HEK293 (cell line): ENCODE measurements around the gene TAPBP.

Experiments
- CTCF ChIA-PET: fragments of 350-600 bp; formaldehyde crosslinking; extraction: SDS; loops from one replicate; lab custom pipeline; 2021; ENCODE audit warnings: antibody characterized with exemption; lab: Yijun Ruan, JAX
- POLR2A ChIA-PET: fragments of 300-600 bp; formaldehyde crosslinking; extraction: SDS; loops from one replicate; lab custom pipeline; 2020; ENCODE audit warnings: antibody characterized with exemption, inconsistent platforms; lab: Yijun Ruan, JAX
- H3K27ac ChIP-seq: fragments of 200-500 bp; sonication (Bioruptor generic); 2 replicates; pipeline ENCODE4 v1.5.1; 2014; ENCODE audit warnings: low read depth, low read length, control low read depth, inconsistent platforms; ENCODE audit errors: extremely low read depth
- H3K36me3 ChIP-seq, 2 experiments: fragments of 200-500 bp in 1 of 2; sonication (Bioruptor generic) in 1 of 2; 1 replicate in 1 of 2; 2 replicates in 1 of 2; pipeline ENCODE4 v1.5.1; 2014 to 2017; ENCODE audit warnings: inconsistent platforms in 2 of 2, low read length in 2 of 2; ENCODE audit not compliant: control insufficient read depth in 2 of 2, insufficient read depth in 1 of 2
- H3K4me1 ChIP-seq: fragments of 200-500 bp; sonication (Bioruptor generic); 2 replicates; pipeline ENCODE4 v1.5.1; 2014; ENCODE audit warnings: mild to moderate bottlenecking, low read length, inconsistent platforms; ENCODE audit not compliant: control insufficient read depth, insufficient read depth
- H3K4me3 ChIP-seq: 2 replicates; pipeline ENCODE4 v1.5.1; 2011; ENCODE audit warnings: low read depth, mild to moderate bottlenecking, control low read depth, low read length, moderate library complexity
- H3K9me3 ChIP-seq: fragments of 200-500 bp; sonication (Bioruptor generic); 2 replicates; pipeline ENCODE4 v1.5.1; 2014; ENCODE audit warnings: low read depth, low read length, inconsistent platforms; ENCODE audit not compliant: control insufficient read depth, insufficient read depth
- ATF2 ChIP-seq: fragments of 450-650 bp; formaldehyde crosslinking; IDR thresholded peaks from 2 replicates; pipeline ENCODE4 v1.5.1; 2016; ENCODE audit warnings: missing biosample characterization, missing genetic modification characterization, low read depth
- EGR2 ChIP-seq: fragments of 450-650 bp; formaldehyde crosslinking; IDR thresholded peaks from 2 replicates; pipeline ENCODE4 v1.5.1; 2016; ENCODE audit warnings: low read depth, missing biosample characterization, missing genetic modification characterization
- GLI2 ChIP-seq: fragments of 450-650 bp; formaldehyde crosslinking; IDR thresholded peaks from 2 replicates; pipeline ENCODE4; 2017; ENCODE audit warnings: missing biosample characterization, missing genetic modification characterization, low read depth, borderline replicate concordance
- KLF1 ChIP-seq: fragments of 450-650 bp; formaldehyde crosslinking; IDR thresholded peaks from 2 replicates; pipeline ENCODE4 v1.5.1; 2016; ENCODE audit warnings: missing biosample characterization, missing genetic modification characterization
- PATZ1 ChIP-seq: fragments of 450-650 bp; formaldehyde crosslinking; IDR thresholded peaks from 2 replicates; pipeline ENCODE4 v1.5.1; 2016; ENCODE audit warnings: missing biosample characterization, missing genetic modification characterization
- PRDM4 ChIP-seq: fragments of 450-650 bp; formaldehyde crosslinking; IDR thresholded peaks from 2 replicates; pipeline ENCODE4 v1.5.1; 2017; ENCODE audit warnings: missing biosample characterization, missing genetic modification characterization
- SALL2 ChIP-seq: fragments of 450-650 bp; formaldehyde crosslinking; IDR thresholded peaks from 2 replicates; pipeline ENCODE4 v1.5.0; 2017; ENCODE audit warnings: missing biosample characterization, mild to moderate bottlenecking, missing genetic modification characterization, borderline replicate concordance
- SP7 ChIP-seq: fragments of 450-650 bp; formaldehyde crosslinking; IDR thresholded peaks from 2 replicates; pipeline ENCODE4 v1.5.1; 2016; ENCODE audit warnings: missing biosample characterization, missing genetic modification characterization
- YY2 ChIP-seq: fragments of 450-650 bp; formaldehyde crosslinking; IDR thresholded peaks from 2 replicates; pipeline ENCODE4 v1.5.1; 2016; ENCODE audit warnings: missing biosample characterization, missing genetic modification characterization
- ZBTB10 ChIP-seq: fragments of 450-650 bp; formaldehyde crosslinking; IDR thresholded peaks from 2 replicates; pipeline ENCODE4 v1.5.1; 2016; ENCODE audit warnings: missing biosample characterization, missing genetic modification characterization
- ZNF112 ChIP-seq: fragments of 450-650 bp; formaldehyde crosslinking; IDR thresholded peaks from 2 replicates; pipeline ENCODE4 v1.5.0; 2017; ENCODE audit warnings: missing biosample characterization, missing genetic modification characterization
- ZNF133 ChIP-seq: fragments of 450-650 bp; formaldehyde crosslinking; IDR thresholded peaks from 2 replicates; pipeline ENCODE4 v1.5.1; 2016; ENCODE audit warnings: missing biosample characterization, missing genetic modification characterization
- ZNF148 ChIP-seq: fragments of 450-650 bp; formaldehyde crosslinking; IDR thresholded peaks from 2 replicates; pipeline ENCODE4 v1.5.0; 2017; ENCODE audit warnings: missing biosample characterization, missing genetic modification characterization, borderline replicate concordance
- ZNF266 ChIP-seq: fragments of 450-650 bp; formaldehyde crosslinking; IDR thresholded peaks from 2 replicates; pipeline ENCODE4 v1.5.1; 2016; ENCODE audit warnings: missing biosample characterization, missing genetic modification characterization, low read depth
- ZNF311 ChIP-seq: fragments of 450-650 bp; formaldehyde crosslinking; IDR thresholded peaks from 2 replicates; pipeline ENCODE4 v1.5.1; 2017; ENCODE audit warnings: missing biosample characterization, missing genetic modification characterization, borderline replicate concordance
- ZNF366 ChIP-seq: fragments of 450-650 bp; formaldehyde crosslinking; conservative IDR thresholded peaks from 2 replicates; pipeline ENCODE4 v1.5.1; 2016; ENCODE audit warnings: missing biosample characterization, missing genetic modification characterization
- ZNF394 ChIP-seq: fragments of 450-650 bp; formaldehyde crosslinking; IDR thresholded peaks from 2 replicates; pipeline ENCODE4 v1.5.1; 2016; ENCODE audit warnings: missing biosample characterization, missing genetic modification characterization, mild to moderate bottlenecking, moderate library complexity, borderline replicate concordance
- ZNF510 ChIP-seq: fragments of 450-650 bp; formaldehyde crosslinking; IDR thresholded peaks from 2 replicates; pipeline ENCODE4 v1.5.1; 2018; ENCODE audit warnings: mild to moderate bottlenecking, missing genetic modification characterization, missing biosample characterization; ENCODE audit not compliant: insufficient replicate concordance
- ZNF610 ChIP-seq: fragments of 450-650 bp; formaldehyde crosslinking; IDR thresholded peaks from 2 replicates; pipeline ENCODE4 v1.5.1; 2016; ENCODE audit warnings: missing biosample characterization, missing genetic modification characterization, borderline replicate concordance
- ZNF623 ChIP-seq: fragments of 450-650 bp; formaldehyde crosslinking; IDR thresholded peaks from 2 replicates; pipeline ENCODE4 v1.5.1; 2016; ENCODE audit warnings: missing biosample characterization, missing genetic modification characterization
- ZNF692 ChIP-seq: fragments of 450-650 bp; formaldehyde crosslinking; IDR thresholded peaks from 2 replicates; pipeline ENCODE4 v1.5.1; 2016; ENCODE audit warnings: missing biosample characterization, missing genetic modification characterization
- ZNF792 ChIP-seq: fragments of 450-650 bp; formaldehyde crosslinking; IDR thresholded peaks from 2 replicates; pipeline ENCODE4 v1.5.1; 2016; ENCODE audit warnings: missing biosample characterization, missing genetic modification characterization

The TAPBP gene

GRCh38 chr6:33259032-33259431 lies 54.8 kb downstream of the TAPBP start:
- TF ChIP-seq ZNF112 (tag by site-specific recombination) = no peak
- no peak for TF ChIP-seq ZNF133 (tag by site-specific recombination)
- TF ChIP-seq ZNF692 (tag by site-specific recombination) = no peak
- TF ChIP-seq GLI2 = no peak
- no peak for TF ChIP-seq ZNF266
- no peak for TF ChIP-seq ZNF311 (tag by site-specific recombination)
- no peak for TF ChIP-seq ZNF792
- no peak for TF ChIP-seq ZNF366 (tag by site-specific recombination)
- TF ChIP-seq PATZ1 = no peak
- TF ChIP-seq YY2 (tag by site-specific recombination) = no peak
- no peak for TF ChIP-seq SALL2 (tag by site-specific recombination)
- no peak for TF ChIP-seq ZNF510 (tag by site-specific recombination)
- no peak for TF ChIP-seq KLF1 (tag by site-specific recombination)
- no peak for TF ChIP-seq SP7 (tag by site-specific recombination)
- TF ChIP-seq ATF2 (tag by site-specific recombination) = no peak
- POLR2A ChIA-PET = interaction anchor here (0.6 to 1.2 kb wide), 3 partner anchors 13 to 51 kb away, joined by 3 to 6 read pairs (median 5); partner anchors contain the start of genes RING1, RPS18 and VPS52
- Histone ChIP-seq H3K36me3 (peaks cover 44 to 55% of the 10 kb centered on the region in 2 experiments; a peak in 2 of 3 replicates), H3K27ac (no peak overlapping the region), H3K9me3 (no peaks in the 10 kb centered on the region), H3K4me3 (no peak overlapping the region), H3K4me1 (no peaks in the 10 kb centered on the region)
- CTCF ChIA-PET = no interaction called here

GRCh38 chr6:33254591-33254990 lies 59.3 kb downstream of the TAPBP start:
- POLR2A ChIA-PET = interaction anchor here (0.7 to 3.4 kb wide), 6 partner anchors 17 to 156 kb away, joined by 3 to 20 read pairs (median 8); partner anchors contain the start of genes B3GALT4, RING1, RPS18 and VPS52
- Histone ChIP-seq H3K36me3 (peaks cover 37% of the 10 kb centered on the region in 2 experiments; a peak in 2 of 3 replicates), H3K9me3 (no peaks in the 10 kb centered on the region), H3K4me3 (no peak overlapping the region), H3K27ac (peak overlapping the region; percentile 50; the same call in 1 of the 2 replicates), H3K4me1 (peaks cover 5% of the 10 kb centered on the region)
- CTCF ChIA-PET = interaction anchor here (0.6 to 1.6 kb wide), 6 partner anchors 16 to 128 kb away, joined by 3 to 5 read pairs (median 4); partner anchors contain the start of gene RPS18
- TF ChIP-seq PRDM4 (tag by site-specific recombination) = no peak
- no peak for TF ChIP-seq ZBTB10 (tag by site-specific recombination)
- TF ChIP-seq EGR2 (tag by site-specific recombination) = no peak
- TF ChIP-seq GLI2 = no peak
- no peak for TF ChIP-seq ZNF623 (tag by site-specific recombination)
- no peak for TF ChIP-seq ZNF610 (tag by site-specific recombination)
- peak; percentile 23; the same call in 1 of the 2 replicates for TF ChIP-seq ZNF394 (tag by site-specific recombination)
- no peak for TF ChIP-seq ZNF148 (tag by site-specific recombination)
- no peak for TF ChIP-seq YY2 (tag by site-specific recombination)
